ENCODE results near the gene ABCC1.
A peak's percentile ranks its signal among the peaks of the same experiment; 100 is the strongest.

Gene ABCC1

DNA sequence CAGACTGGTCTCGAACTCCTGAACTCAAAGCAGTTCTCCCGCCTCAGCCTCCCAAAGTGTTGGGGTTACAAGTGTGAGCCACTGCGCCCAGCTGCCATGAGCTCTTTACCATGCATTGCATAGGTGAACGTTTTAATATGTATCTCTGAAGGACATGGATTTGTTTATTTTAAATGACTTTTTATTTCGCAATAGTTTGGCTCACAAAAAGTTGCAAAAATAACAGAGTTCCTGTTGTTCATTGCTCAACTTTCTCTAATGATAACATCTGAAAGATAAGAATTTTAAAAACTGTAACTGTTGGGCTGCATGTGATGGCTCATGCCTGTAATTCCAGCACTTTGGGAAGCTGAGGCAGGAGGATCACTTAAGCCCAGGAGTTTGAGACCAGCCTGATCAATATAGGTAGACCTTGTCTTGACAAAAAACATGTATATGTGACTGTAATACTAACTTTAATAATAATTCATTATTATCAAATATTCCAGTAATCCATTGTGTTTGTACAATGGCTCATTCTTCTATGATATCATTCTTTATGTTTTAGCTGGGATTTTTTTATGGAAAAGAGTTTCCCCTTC is 80.1 kb downstream of the ABCC1 start:
- Histone ChIP-seq H3K36me3 (ENCODE audit: insufficient read depth, low read depth, low read length) (peaks cover 20% of the 10 kb centered on the region), H3K27ac (ENCODE audit: low read length) (no peak overlapping the region), H3K9me3 (ENCODE audit: insufficient read depth, low read depth, low read length) (no peaks in the 10 kb centered on the region; the same call in 1 of the 2 replicates), H3K9ac (ENCODE audit: low read depth, low read length) (no peak overlapping the region), H3K27me3 (ENCODE audit: insufficient read depth, low read length) (no peaks in the 10 kb centered on the region), H3K4me1 (ENCODE audit: insufficient read depth, low read length) (peaks cover 3% of the 10 kb centered on the region; the same call in 1 of the 2 replicates), H3K4me3 (ENCODE audit: low read length) (no peak overlapping the region)

DNA sequence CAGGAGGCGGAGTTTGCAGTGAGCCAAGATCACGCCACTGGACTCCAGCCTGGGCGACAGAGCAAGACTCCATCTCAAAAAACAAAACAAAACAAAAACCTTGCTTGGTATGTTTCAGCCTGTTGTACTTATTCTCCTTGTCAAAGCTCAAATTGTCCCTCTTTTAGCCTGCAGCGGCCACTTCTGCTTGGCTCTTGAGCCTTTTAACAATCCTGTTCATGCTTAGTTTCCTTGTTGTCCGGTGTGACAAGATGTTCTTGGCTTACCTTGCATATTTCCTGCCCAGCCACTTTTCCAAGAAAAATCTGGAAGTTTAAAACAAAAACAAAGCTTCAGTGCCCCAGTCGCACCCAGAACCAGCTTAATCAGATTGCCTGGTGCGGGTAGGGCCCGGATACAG is 81.0 kb downstream of the ABCC1 start:
- Histone ChIP-seq H3K36me3 (ENCODE audit: insufficient read depth, low read depth, low read length) (peaks cover 27% of the 10 kb centered on the region), H3K27me3 (ENCODE audit: insufficient read depth, low read length) (no peaks in the 10 kb centered on the region), H3K9ac (ENCODE audit: low read depth, low read length) (no peak overlapping the region), H3K27ac (ENCODE audit: low read length) (no peak overlapping the region), H3K9me3 (ENCODE audit: insufficient read depth, low read depth, low read length) (no peaks in the 10 kb centered on the region; the same call in 1 of the 2 replicates), H3K4me3 (ENCODE audit: low read length) (no peak overlapping the region), H3K4me1 (ENCODE audit: insufficient read depth, low read length) (peaks cover 3% of the 10 kb centered on the region; the same call in 1 of the 2 replicates)

DNA sequence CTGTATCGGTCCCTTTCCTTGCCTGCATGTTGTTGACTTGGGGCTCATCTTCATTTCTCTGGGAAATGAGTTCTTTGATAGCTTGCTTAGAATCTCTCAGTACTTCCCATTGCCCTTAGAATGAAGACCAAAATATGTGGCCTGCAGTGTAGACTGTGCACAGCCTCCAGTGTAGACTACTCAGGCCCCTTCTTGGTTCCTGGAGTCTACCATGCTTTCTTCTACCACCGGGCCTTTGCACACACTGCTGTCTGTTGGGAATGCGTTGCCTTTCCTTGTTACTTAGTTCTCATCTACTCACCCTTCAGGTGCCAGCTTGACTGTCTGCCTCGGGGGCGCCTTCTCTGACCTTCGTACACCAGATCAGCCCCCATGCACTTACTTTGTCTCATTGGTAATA is 82.0 kb downstream of the ABCC1 start:
- Histone ChIP-seq H3K4me1 (ENCODE audit: insufficient read depth, low read length) (peaks cover 3% of the 10 kb centered on the region; the same call in 1 of the 2 replicates), H3K4me3 (ENCODE audit: low read length) (no peak overlapping the region), H3K9me3 (ENCODE audit: insufficient read depth, low read depth, low read length) (no peaks in the 10 kb centered on the region; the same call in 1 of the 2 replicates), H3K27me3 (ENCODE audit: insufficient read depth, low read length) (no peaks in the 10 kb centered on the region), H3K27ac (ENCODE audit: low read length) (no peak overlapping the region), H3K9ac (ENCODE audit: low read depth, low read length) (no peak overlapping the region), H3K36me3 (ENCODE audit: insufficient read depth, low read depth, low read length) (peaks cover 37% of the 10 kb centered on the region)

DNA sequence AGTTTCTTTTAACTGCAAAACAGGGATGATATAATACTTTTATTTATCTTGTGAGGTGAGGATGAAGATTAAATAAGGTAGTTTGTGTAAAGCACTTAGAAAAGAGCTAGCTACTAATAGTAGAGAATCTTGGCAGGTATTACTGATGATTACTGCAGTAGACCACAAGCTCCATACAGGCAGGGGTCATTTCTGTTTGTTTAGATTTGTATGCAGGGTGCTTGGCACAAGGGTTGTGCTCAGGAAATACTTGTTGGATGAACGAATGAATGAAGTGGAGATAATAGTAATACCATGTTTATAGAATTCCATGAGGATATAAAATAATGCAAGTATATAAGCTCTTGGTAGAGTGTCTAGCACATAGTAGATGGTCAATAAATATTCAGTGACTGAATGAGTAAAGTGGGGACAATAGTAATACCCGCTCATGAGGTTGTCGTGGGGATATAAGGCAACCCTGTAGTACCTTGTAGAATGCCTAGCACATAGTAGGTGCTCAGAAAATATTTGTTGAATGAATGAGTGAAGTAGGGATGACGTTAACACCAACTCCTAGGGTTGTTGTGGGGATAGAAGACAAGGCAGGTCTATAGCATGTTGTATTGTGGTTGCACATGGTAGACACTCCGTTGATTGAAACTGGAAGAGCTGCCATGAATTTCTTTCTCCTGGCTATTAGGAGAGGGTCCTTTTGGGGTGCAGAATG is 83.0 kb downstream of the ABCC1 start:
- H3K4me3 ChIP-seq (ENCODE audit: low read length) = no peak overlapping the region
- H3K4me1 ChIP-seq (ENCODE audit: insufficient read depth, low read length) = peaks cover 3% of the 10 kb centered on the region; the same call in 1 of the 2 replicates
- no peak overlapping the region for H3K9ac ChIP-seq (ENCODE audit: low read depth, low read length)
- H3K27me3 ChIP-seq (ENCODE audit: insufficient read depth, low read length) = no peaks in the 10 kb centered on the region
- no peak overlapping the region for H3K27ac ChIP-seq (ENCODE audit: low read length)
- peaks cover 47% of the 10 kb centered on the region for H3K36me3 ChIP-seq (ENCODE audit: insufficient read depth, low read depth, low read length)
- H3K9me3 ChIP-seq (ENCODE audit: insufficient read depth, low read depth, low read length) = no peaks in the 10 kb centered on the region; the same call in 1 of the 2 replicates

DNA sequence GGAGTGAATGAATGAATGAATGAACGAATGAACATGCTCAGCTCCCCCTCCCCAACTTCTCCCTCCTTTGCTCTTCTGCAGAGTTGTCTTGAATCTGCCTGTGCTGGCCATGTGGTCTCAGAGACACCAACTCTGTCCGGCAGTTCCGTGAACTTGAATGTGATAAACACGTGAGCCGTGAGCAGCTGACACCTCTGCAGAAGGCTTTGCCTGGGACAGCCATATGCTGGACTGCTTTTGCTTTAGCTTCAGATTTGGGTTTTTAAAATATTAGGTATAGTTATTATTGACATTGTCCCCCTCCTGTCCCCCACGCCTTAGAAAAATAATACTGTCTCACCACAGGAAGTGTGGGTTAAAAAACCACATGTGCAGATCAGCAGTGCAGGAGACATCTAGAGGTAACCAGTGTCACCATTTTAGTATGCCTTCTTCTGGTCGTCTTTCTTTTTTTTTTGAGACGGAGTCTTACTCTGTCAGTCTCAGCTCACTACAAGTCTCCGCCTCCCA is 83.8 kb downstream of the ABCC1 start:
- H3K4me1 ChIP-seq (ENCODE audit: insufficient read depth, low read length) = no peaks in the 10 kb centered on the region
- no peak overlapping the region for H3K4me3 ChIP-seq (ENCODE audit: low read length)
- H3K36me3 ChIP-seq (ENCODE audit: insufficient read depth, low read depth, low read length) = peaks cover 54% of the 10 kb centered on the region
- no peaks in the 10 kb centered on the region; the same call in 1 of the 2 replicates for H3K9me3 ChIP-seq (ENCODE audit: insufficient read depth, low read depth, low read length)
- no peak overlapping the region for H3K9ac ChIP-seq (ENCODE audit: low read depth, low read length)
- no peaks in the 10 kb centered on the region for H3K27me3 ChIP-seq (ENCODE audit: insufficient read depth, low read length)
- H3K27ac ChIP-seq (ENCODE audit: low read length) = no peak overlapping the region

DNA sequence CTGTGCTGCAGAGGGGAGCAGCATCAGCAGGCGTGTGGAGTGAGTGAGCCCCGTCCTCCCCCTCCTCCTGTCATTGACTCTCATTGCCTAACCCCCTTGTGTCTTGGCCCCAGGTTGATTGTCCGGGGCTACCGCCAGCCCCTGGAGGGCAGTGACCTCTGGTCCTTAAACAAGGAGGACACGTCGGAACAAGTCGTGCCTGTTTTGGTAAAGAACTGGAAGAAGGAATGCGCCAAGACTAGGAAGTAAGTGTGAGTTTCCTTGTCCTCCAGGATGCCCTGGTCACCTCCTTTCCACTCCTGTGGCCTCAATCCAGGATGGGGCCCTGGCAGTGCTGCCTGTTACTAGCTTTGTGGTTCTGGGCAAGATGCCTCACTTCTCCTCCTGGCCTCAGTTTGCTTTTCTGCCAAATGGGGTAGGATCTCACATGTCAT is 87.0 kb downstream of the ABCC1 start:
- Histone ChIP-seq H3K9me3 (ENCODE audit: insufficient read depth, low read depth, low read length) (no peaks in the 10 kb centered on the region), H3K4me3 (ENCODE audit: low read length) (no peak overlapping the region), H3K4me1 (ENCODE audit: insufficient read depth, low read length) (peaks cover 4% of the 10 kb centered on the region; the same call in 1 of the 2 replicates), H3K27ac (ENCODE audit: low read length) (no peak overlapping the region), H3K27me3 (ENCODE audit: insufficient read depth, low read length) (no peaks in the 10 kb centered on the region), H3K9ac (ENCODE audit: low read depth, low read length) (no peak overlapping the region), H3K36me3 (ENCODE audit: insufficient read depth, low read depth, low read length) (peaks cover 65% of the 10 kb centered on the region)

DNA sequence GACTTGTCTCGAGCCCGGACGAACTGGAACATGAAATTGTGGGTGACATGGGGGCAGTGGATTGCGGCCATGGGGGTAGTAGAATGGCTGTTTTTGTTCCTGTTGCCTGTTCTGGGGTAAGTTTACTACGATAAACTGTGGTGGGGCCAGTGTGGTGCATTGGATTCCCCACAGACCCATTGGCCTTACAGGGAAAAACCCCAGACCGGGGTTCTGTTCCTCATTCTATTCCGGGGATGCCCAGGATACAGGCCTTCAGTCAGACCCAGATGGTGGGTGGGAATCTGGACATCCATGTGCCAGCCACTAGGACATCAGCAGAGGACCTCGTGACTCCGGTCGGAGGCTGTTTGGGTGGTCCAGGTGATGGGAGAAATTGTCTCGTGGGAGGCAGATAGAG is 88.1 kb downstream of the ABCC1 start:
- Histone ChIP-seq H3K9me3 (ENCODE audit: insufficient read depth, low read depth, low read length) (no peaks in the 10 kb centered on the region), H3K27me3 (ENCODE audit: insufficient read depth, low read length) (no peaks in the 10 kb centered on the region), H3K4me1 (ENCODE audit: insufficient read depth, low read length) (peaks cover 4% of the 10 kb centered on the region; the same call in 1 of the 2 replicates), H3K36me3 (ENCODE audit: insufficient read depth, low read depth, low read length) (peaks cover 74% of the 10 kb centered on the region), H3K9ac (ENCODE audit: low read depth, low read length) (no peak overlapping the region), H3K4me3 (ENCODE audit: low read length) (no peak overlapping the region), H3K27ac (ENCODE audit: low read length) (no peak overlapping the region)

DNA sequence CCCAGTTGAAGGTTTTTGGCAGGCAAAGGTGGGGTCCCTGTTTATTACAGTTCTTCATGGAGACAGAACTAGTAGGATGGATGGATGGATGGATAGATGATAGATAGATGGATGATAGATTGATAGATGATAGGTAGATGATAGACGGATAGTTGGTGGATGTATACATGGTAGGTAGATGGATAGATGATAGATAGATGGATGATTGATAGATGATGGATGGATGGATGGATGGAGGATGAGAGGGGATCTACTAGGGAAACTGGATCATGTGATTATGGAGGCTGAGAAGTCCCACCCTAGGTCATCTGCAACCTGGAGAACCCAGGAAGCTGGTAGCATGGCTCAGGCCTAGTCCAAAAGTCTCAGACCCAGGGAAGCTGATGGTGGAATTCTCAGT is 88.6 kb downstream of the ABCC1 start:
- Histone ChIP-seq H3K36me3 (ENCODE audit: insufficient read depth, low read depth, low read length) (peaks cover 74% of the 10 kb centered on the region), H3K4me1 (ENCODE audit: insufficient read depth, low read length) (peaks cover 4% of the 10 kb centered on the region; the same call in 1 of the 2 replicates), H3K9me3 (ENCODE audit: insufficient read depth, low read depth, low read length) (no peaks in the 10 kb centered on the region), H3K9ac (ENCODE audit: low read depth, low read length) (no peak overlapping the region), H3K27ac (ENCODE audit: low read length) (no peak overlapping the region), H3K27me3 (ENCODE audit: insufficient read depth, low read length) (no peaks in the 10 kb centered on the region), H3K4me3 (ENCODE audit: low read length) (no peak overlapping the region)

DNA sequence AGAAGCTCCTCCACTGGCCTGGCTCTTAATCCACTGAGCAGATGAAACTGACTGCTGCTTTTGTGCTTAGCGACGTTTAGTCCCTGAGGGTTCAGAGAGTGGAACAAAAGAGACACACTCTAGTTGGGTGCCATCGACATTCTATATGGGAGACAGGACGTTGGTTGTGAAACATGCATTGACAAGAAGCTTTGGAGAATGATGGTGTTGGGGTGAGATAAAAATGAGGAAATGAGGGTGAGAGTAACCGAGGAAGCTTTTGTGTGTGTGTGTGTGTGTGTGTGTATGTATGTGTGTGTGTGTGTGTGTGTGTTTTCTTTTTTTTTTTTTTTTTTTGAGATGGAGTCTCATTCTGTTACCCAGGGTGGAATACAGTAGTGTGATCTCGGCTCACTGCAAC is 89.5 kb downstream of the ABCC1 start:
- Histone ChIP-seq H3K9ac (ENCODE audit: low read depth, low read length) (no peak overlapping the region), H3K4me3 (ENCODE audit: low read length) (no peak overlapping the region), H3K4me1 (ENCODE audit: insufficient read depth, low read length) (peaks cover 4% of the 10 kb centered on the region; the same call in 1 of the 2 replicates), H3K27ac (ENCODE audit: low read length) (no peak overlapping the region), H3K9me3 (ENCODE audit: insufficient read depth, low read depth, low read length) (no peaks in the 10 kb centered on the region), H3K36me3 (ENCODE audit: insufficient read depth, low read depth, low read length) (peaks cover 72% of the 10 kb centered on the region), H3K27me3 (ENCODE audit: insufficient read depth, low read length) (no peaks in the 10 kb centered on the region)

DNA sequence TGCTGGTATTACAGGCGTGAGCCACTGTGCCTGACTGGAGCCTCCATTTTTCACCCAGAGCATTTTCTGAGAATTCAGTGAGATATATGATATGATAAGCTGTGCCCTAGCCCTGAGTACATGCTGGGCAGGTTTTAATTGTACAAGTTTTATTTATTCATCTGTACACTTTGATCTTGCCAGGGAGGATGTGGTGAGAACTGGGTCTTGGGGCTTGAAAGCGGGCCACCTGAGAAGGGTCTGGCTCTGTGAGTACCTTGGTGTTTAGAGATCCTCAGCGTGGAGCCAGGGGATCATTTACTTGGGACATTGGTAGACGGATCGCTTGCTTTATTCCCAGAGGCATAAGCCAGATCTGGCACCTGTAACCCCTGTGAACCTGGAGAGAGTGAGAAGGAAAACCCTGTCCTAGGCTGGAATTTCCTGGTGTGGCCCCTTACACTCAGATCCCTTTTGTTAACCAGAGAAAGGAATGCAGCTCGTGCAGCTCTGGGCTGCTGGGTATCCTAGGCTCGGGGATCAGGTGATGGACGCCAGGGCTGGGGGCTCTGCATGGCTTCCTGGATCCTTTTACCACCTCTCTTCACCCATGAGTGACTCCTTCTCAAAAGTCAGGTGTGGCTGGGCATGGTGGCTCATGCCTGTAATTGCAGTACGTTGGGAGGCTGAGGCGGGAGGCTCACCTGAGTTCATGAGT is 91.9 kb downstream of the ABCC1 start:
- H3K9ac ChIP-seq (ENCODE audit: low read depth, low read length) = peak overlapping the region; percentile 32; the same call in 1 of the 2 replicates
- peak overlapping the region; percentile 60 for H3K27ac ChIP-seq (ENCODE audit: low read length)
- H3K9me3 ChIP-seq (ENCODE audit: insufficient read depth, low read depth, low read length) = no peaks in the 10 kb centered on the region
- no peak overlapping the region for H3K4me3 ChIP-seq (ENCODE audit: low read length)
- H3K27me3 ChIP-seq (ENCODE audit: insufficient read depth, low read length) = no peaks in the 10 kb centered on the region
- H3K4me1 ChIP-seq (ENCODE audit: insufficient read depth, low read length) = peaks cover 4% of the 10 kb centered on the region; the same call in 1 of the 2 replicates
- H3K36me3 ChIP-seq (ENCODE audit: insufficient read depth, low read depth, low read length) = peaks cover 78% of the 10 kb centered on the region

DNA sequence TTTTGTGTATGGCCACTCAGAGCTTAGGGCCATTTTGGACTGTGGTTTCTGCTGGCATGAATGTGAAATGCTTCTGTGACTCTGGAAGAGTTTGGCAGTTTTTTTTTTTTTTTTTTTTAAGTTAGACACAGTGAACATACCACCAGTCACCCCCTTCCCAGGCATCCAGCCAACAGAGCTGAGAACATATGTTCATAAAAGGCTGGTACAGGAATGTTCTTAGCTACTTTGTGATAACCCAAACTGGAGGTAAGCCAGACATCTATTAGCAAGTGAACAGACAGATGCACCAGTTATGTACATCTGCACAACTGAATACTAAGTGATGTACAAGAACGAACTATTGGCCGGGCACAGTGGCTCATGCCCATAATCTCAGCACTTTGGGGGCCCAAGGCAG is 92.7 kb downstream of the ABCC1 start:
- Histone ChIP-seq H3K4me1 (ENCODE audit: insufficient read depth, low read length) (peaks cover 4% of the 10 kb centered on the region; the same call in 1 of the 2 replicates), H3K36me3 (ENCODE audit: insufficient read depth, low read depth, low read length) (peaks cover 78% of the 10 kb centered on the region), H3K9me3 (ENCODE audit: insufficient read depth, low read depth, low read length) (no peaks in the 10 kb centered on the region), H3K27me3 (ENCODE audit: insufficient read depth, low read length) (no peaks in the 10 kb centered on the region), H3K9ac (ENCODE audit: low read depth, low read length) (no peak overlapping the region), H3K4me3 (ENCODE audit: low read length) (no peak overlapping the region), H3K27ac (ENCODE audit: low read length) (no peak overlapping the region)

Data from iPS-20b (cell line).